Measurements from ENCODE around the gene PAMR1.
"Not testable (repeated sequence)": the region's sequence is repeated elsewhere in the genome, so short reads cannot be mapped to it uniquely, and the experiment has no call there.

The PAMR1 gene

GRCh38 chr11:35554491-35555437, 29.3 kb upstream of the PAMR1 start:
- WGBS, 2 experiments (ENCODE audit: insufficient coverage in 2 of 2) = 67 to 68% methylated on average over 1 to 3 of the region's 5 CpGs
- peak overlapping the region; percentile 59 for H3K27ac ChIP-seq (ENCODE audit: low read depth, low read length, severe bottlenecking)
- H3K36me3 ChIP-seq (ENCODE audit: control insufficient read depth, insufficient read depth, low read length) = no peaks in the 10 kb centered on the region
- peaks cover 31% of the 10 kb centered on the region for H3K4me1 ChIP-seq (ENCODE audit: control insufficient read depth, insufficient read depth, low read length, poor library complexity, severe bottlenecking)
- H3K9me3 ChIP-seq (ENCODE audit: control insufficient read depth, low read length) = no peaks in the 10 kb centered on the region
- H3K4me3 ChIP-seq (ENCODE audit: extremely low read depth, insufficient read depth, low read length, poor library complexity, severe bottlenecking) = no peak overlapping the region

- Histone ChIP-seq H3K9me3 (ENCODE audit: control insufficient read depth, low read length) (no peaks in the 10 kb centered on the region), H3K27ac (ENCODE audit: low read depth, low read length, severe bottlenecking) (peak overlapping the region; percentile 59), H3K4me3 (ENCODE audit: extremely low read depth, insufficient read depth, low read length, poor library complexity, severe bottlenecking) (no peak overlapping the region), H3K4me1 (ENCODE audit: control insufficient read depth, insufficient read depth, low read length, poor library complexity, severe bottlenecking) (peaks cover 39% of the 10 kb centered on the region), H3K36me3 (ENCODE audit: control insufficient read depth, insufficient read depth, low read length) (no peaks in the 10 kb centered on the region)
- 78 to 100% methylated on average over 1 of the region's 1 CpG for WGBS, 2 experiments (ENCODE audit: insufficient coverage in 2 of 2)
These were observed 28.4 kb upstream of the PAMR1 start for GRCh38 chr11:35553831-35554230.

GRCh38 chr11:35553021-35553420, 27.6 kb upstream of the PAMR1 start:
- WGBS, 2 experiments (ENCODE audit: insufficient coverage in 2 of 2) = 90 to 93% methylated on average over 2 of the region's 3 CpGs
- Histone ChIP-seq H3K27ac (ENCODE audit: low read depth, low read length, severe bottlenecking) (no peak overlapping the region), H3K4me3 (ENCODE audit: extremely low read depth, insufficient read depth, low read length, poor library complexity, severe bottlenecking) (no peak overlapping the region), H3K9me3 (ENCODE audit: control insufficient read depth, low read length) (no peaks in the 10 kb centered on the region), H3K4me1 (ENCODE audit: control insufficient read depth, insufficient read depth, low read length, poor library complexity, severe bottlenecking) (peaks cover 39% of the 10 kb centered on the region), H3K36me3 (ENCODE audit: control insufficient read depth, insufficient read depth, low read length) (no peaks in the 10 kb centered on the region)

GRCh38 chr11:35552616-35553015, 27.2 kb upstream of the PAMR1 start:
- Histone ChIP-seq H3K36me3 (ENCODE audit: control insufficient read depth, insufficient read depth, low read length) (no peaks in the 10 kb centered on the region), H3K9me3 (ENCODE audit: control insufficient read depth, low read length) (no peaks in the 10 kb centered on the region), H3K4me3 (ENCODE audit: extremely low read depth, insufficient read depth, low read length, poor library complexity, severe bottlenecking) (no peak overlapping the region), H3K27ac (ENCODE audit: low read depth, low read length, severe bottlenecking) (no peak overlapping the region), H3K4me1 (ENCODE audit: control insufficient read depth, insufficient read depth, low read length, poor library complexity, severe bottlenecking) (peaks cover 39% of the 10 kb centered on the region)
- 94 to 98% methylated on average over 3 to 4 of the region's 5 CpGs for WGBS, 2 experiments (ENCODE audit: insufficient coverage in 2 of 2)

GRCh38 chr11:35550374-35551036, 25.1 kb upstream of the PAMR1 start:
- H3K4me1 ChIP-seq (ENCODE audit: control insufficient read depth, insufficient read depth, low read length, poor library complexity, severe bottlenecking) = peaks cover 45% of the 10 kb centered on the region
- H3K27ac ChIP-seq (ENCODE audit: low read depth, low read length, severe bottlenecking) = peak overlapping the region; percentile 81
- no peaks in the 10 kb centered on the region for H3K36me3 ChIP-seq (ENCODE audit: control insufficient read depth, insufficient read depth, low read length)
- no peaks in the 10 kb centered on the region for H3K9me3 ChIP-seq (ENCODE audit: control insufficient read depth, low read length)
- WGBS, 2 experiments (ENCODE audit: insufficient coverage in 2 of 2) = 85 to 100% methylated on average over 2 to 3 of the region's 3 CpGs
- H3K4me3 ChIP-seq (ENCODE audit: extremely low read depth, insufficient read depth, low read length, poor library complexity, severe bottlenecking) = no peak overlapping the region

- Histone ChIP-seq H3K36me3 (ENCODE audit: control insufficient read depth, insufficient read depth, low read length) (no peaks in the 10 kb centered on the region), H3K9me3 (ENCODE audit: control insufficient read depth, low read length) (no peaks in the 10 kb centered on the region), H3K4me1 (ENCODE audit: control insufficient read depth, insufficient read depth, low read length, poor library complexity, severe bottlenecking) (peaks cover 45% of the 10 kb centered on the region), H3K27ac (ENCODE audit: low read depth, low read length, severe bottlenecking) (peak overlapping the region; percentile 81), H3K4me3 (ENCODE audit: extremely low read depth, insufficient read depth, low read length, poor library complexity, severe bottlenecking) (no peak overlapping the region)
- WGBS, 2 experiments (ENCODE audit: insufficient coverage in 2 of 2) = 20 to 44% methylated on average over 1 of the region's 3 CpGs
These were observed 24.4 kb upstream of the PAMR1 start for GRCh38 chr11:35549787-35550186.

- Histone ChIP-seq H3K36me3 (ENCODE audit: control insufficient read depth, insufficient read depth, low read length) (no peaks in the 10 kb centered on the region), H3K4me1 (ENCODE audit: control insufficient read depth, insufficient read depth, low read length, poor library complexity, severe bottlenecking) (peaks cover 38% of the 10 kb centered on the region), H3K9me3 (ENCODE audit: control insufficient read depth, low read length) (no peaks in the 10 kb centered on the region), H3K4me3 (ENCODE audit: extremely low read depth, insufficient read depth, low read length, poor library complexity, severe bottlenecking) (no peak overlapping the region), H3K27ac (ENCODE audit: low read depth, low read length, severe bottlenecking) (peak overlapping the region; percentile 81)
- 27 to 50% methylated on average over 4 of the region's 4 CpGs for WGBS, 2 experiments (ENCODE audit: insufficient coverage in 2 of 2)
These were observed 23.6 kb upstream of the PAMR1 start for GRCh38 chr11:35548925-35549561.

GRCh38 chr11:35547995-35548394, 22.6 kb upstream of the PAMR1 start:
- H3K36me3 ChIP-seq (ENCODE audit: control insufficient read depth, insufficient read depth, low read length); H3K9me3 ChIP-seq (ENCODE audit: control insufficient read depth, low read length); H3K4me3 ChIP-seq (ENCODE audit: extremely low read depth, insufficient read depth, low read length, poor library complexity, severe bottlenecking); H3K27ac ChIP-seq (ENCODE audit: low read depth, low read length, severe bottlenecking): not testable (repeated sequence)
- H3K4me1 ChIP-seq (ENCODE audit: control insufficient read depth, insufficient read depth, low read length, poor library complexity, severe bottlenecking) = peaks cover 32% of the 10 kb centered on the region
- WGBS, 2 experiments (ENCODE audit: insufficient coverage in 2 of 2) = 80% methylated on average over 2 of the region's 4 CpGs; no CpG with 5 or more reads in 1 of the 2 experiments

- Histone ChIP-seq H3K4me3 (ENCODE audit: extremely low read depth, insufficient read depth, low read length, poor library complexity, severe bottlenecking) (no peak overlapping the region), H3K36me3 (ENCODE audit: control insufficient read depth, insufficient read depth, low read length) (no peaks in the 10 kb centered on the region), H3K4me1 (ENCODE audit: control insufficient read depth, insufficient read depth, low read length, poor library complexity, severe bottlenecking) (peaks cover 46% of the 10 kb centered on the region), H3K27ac (ENCODE audit: low read depth, low read length, severe bottlenecking) (no peak overlapping the region), H3K9me3 (ENCODE audit: control insufficient read depth, low read length) (no peaks in the 10 kb centered on the region)
- 80% methylated on average over 1 of the region's 3 CpGs; no CpG with 5 or more reads in 1 of the 2 experiments for WGBS, 2 experiments (ENCODE audit: insufficient coverage in 2 of 2)
These were observed 20.9 kb upstream of the PAMR1 start for GRCh38 chr11:35546317-35546716.

- no peaks in the 10 kb centered on the region for H3K36me3 ChIP-seq (ENCODE audit: control insufficient read depth, insufficient read depth, low read length)
- H3K27ac ChIP-seq (ENCODE audit: low read depth, low read length, severe bottlenecking) = no peak overlapping the region
- H3K4me1 ChIP-seq (ENCODE audit: control insufficient read depth, insufficient read depth, low read length, poor library complexity, severe bottlenecking) = peaks cover 47% of the 10 kb centered on the region
- WGBS, 2 experiments (ENCODE audit: insufficient coverage in 2 of 2) = 93 to 98% methylated on average over 6 of the region's 9 CpGs
- H3K9me3 ChIP-seq (ENCODE audit: control insufficient read depth, low read length) = no peaks in the 10 kb centered on the region
- no peak overlapping the region for H3K4me3 ChIP-seq (ENCODE audit: extremely low read depth, insufficient read depth, low read length, poor library complexity, severe bottlenecking)
These were observed 20.1 kb upstream of the PAMR1 start for GRCh38 chr11:35545391-35546003.

All from mesodermal cell (in vitro differentiated cells).